ENCODE data around the gene F10.

The F10 gene

GRCh38 chr13:113086991-113087922 lies 35.3 kb upstream of the F10 start:
- DNase-seq (ENCODE audit: low spot score), result no peak

GRCh38 chr13:113087923-113088690 lies 34.5 kb upstream of the F10 start:
- DNase-seq (ENCODE audit: low spot score), result no peak

GRCh38 chr13:113088691-113089020 lies 33.9 kb upstream of the F10 start:
- DNase-seq (ENCODE audit: low spot score), result no peak

- no peak for DNase-seq (ENCODE audit: low spot score)
Observed at GRCh38 chr13:113089693-113090414, 32.7 kb upstream of the F10 start.

GRCh38 chr13:113090415-113090770 lies 32.2 kb upstream of the F10 start:
- no peak for DNase-seq (ENCODE audit: low spot score)

GRCh38 chr13:113090806-113091205 lies 31.8 kb upstream of the F10 start:
- DNase-seq (ENCODE audit: low spot score), result no peak

GRCh38 chr13:113091211-113091771 lies 31.3 kb upstream of the F10 start:
- DNase-seq (ENCODE audit: low spot score), result no peak

GRCh38 chr13:113091891-113092775 lies 30.5 kb upstream of the F10 start:
- DNase-seq (ENCODE audit: low spot score), result no peak

- no peak for DNase-seq (ENCODE audit: low spot score)
Observed at GRCh38 chr13:113092776-113093579, 29.6 kb upstream of the F10 start.

GRCh38 chr13:113093580-113094409 lies 28.8 kb upstream of the F10 start:
- no peak for DNase-seq (ENCODE audit: low spot score)

- no peak for DNase-seq (ENCODE audit: low spot score)
Observed at GRCh38 chr13:113094410-113094800, 28.2 kb upstream of the F10 start.

GRCh38 chr13:113095146-113096051 lies 27.2 kb upstream of the F10 start:
- DNase-seq (ENCODE audit: low spot score), result no peak

- DNase-seq (ENCODE audit: low spot score), result no peak
Observed at GRCh38 chr13:113096052-113096744, 26.4 kb upstream of the F10 start.

- no peak for DNase-seq (ENCODE audit: low spot score)
Observed at GRCh38 chr13:113096745-113097305, 25.8 kb upstream of the F10 start.

GRCh38 chr13:113097651-113098050 lies 24.9 kb upstream of the F10 start:
- DNase-seq (ENCODE audit: low spot score), result no peak

- DNase-seq (ENCODE audit: low spot score), result peak; percentile 86
Observed at GRCh38 chr13:113098162-113098732, 24.4 kb upstream of the F10 start.

GRCh38 chr13:113099142-113099541 lies 23.5 kb upstream of the F10 start:
- no peak for DNase-seq (ENCODE audit: low spot score)

Data from left forelimb (tissue), 1 donor.